HTERT RPE-1 (cell line): ENCODE data around the gene DLG4.
"Not testable (repeated sequence)": the region's sequence is repeated elsewhere in the genome, so short reads cannot be mapped to it uniquely, and the experiment has no call there.

Source experiments
- in situ Hi-C: fragments of 300-500 bp; cut with MboI; formaldehyde crosslinking; loops from 4 replicates; pipeline ENCODE4 v1.14.3; 2020; ENCODE audit warnings: low sequenced_read_pairs

Gene DLG4

DNA sequence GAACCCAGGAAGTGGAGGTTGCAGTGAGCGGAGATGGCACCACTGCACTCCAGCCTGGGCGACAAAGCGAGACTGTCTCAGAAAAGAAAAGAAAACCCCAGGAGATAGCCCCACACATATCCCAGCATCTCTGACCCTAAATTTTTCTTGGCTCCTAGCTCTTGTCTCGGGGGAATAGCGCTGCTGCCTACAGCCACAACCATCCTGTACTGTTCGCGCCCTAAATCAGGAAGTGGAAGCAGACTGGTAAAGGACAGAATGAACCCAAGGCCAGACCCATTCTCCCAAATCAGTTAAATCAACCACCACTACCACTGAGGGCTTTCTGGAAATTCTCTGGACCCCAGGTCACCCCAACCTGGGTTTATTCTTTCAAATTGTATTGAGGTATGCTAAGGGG lies 30.2 kb upstream of the DLG4 start:
- in situ Hi-C loops = no loop called here

DNA sequence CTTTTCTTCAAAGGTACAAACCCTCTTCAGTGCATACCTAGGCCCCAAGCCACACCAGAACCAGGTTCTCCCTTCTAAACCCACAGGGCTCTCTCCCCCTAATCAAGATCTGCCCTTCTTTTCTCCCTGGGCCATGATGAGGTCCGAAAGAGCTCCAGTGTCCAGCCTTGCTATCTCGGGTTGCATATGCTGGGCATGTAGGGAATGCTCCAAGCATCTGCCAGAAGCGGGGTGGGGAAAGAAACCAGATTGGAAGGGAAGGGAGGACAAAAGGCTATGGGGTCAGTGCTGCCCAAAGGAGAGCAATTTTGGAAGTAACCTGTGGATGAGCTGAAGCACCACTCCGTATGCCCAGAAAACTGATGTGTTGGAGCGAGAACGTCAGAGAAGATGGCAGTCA lies 29.6 kb upstream of the DLG4 start:
- in situ Hi-C loops = no loop called here

DNA sequence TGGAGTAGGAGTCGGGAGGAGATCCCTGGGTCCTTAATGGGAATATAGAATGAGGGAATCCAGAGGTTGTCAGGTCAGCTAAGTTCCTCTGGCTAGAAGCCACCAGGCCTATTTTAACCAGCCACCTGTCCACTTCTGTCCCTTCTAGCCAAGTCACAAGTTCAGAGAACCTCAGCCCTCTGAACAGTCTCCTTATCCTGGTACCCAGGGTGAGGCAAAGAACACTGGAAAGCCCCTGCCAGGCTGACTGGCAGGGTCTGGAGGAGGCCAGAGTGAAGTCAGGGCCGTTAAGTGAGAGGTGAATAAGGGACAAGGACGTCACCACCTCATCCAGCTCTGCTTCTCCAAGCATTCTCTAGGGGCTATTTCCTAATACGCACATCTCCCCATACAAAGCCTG lies 29.2 kb upstream of the DLG4 start:
- in situ Hi-C loops = no loop called here

DNA sequence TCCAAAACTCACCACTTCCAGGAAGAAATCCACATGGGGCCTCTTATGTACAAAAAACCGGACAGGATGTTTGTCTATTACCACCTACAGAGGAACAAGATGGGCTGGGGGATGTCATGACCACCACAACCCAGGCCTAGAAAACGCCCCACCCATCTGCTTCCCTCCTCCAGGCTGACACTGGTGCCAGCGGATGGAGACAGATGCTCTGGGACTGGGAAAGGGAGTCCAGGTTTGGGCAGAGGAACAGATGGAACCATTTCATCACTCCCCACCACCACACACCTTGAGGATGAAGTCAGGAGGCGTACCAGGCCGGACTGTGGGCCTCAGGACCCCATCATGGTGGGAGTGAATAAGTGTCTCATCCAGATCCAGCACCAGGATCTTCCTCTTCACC lies 27.1 kb upstream of the DLG4 start:
- in situ Hi-C loops = no loop called here

- in situ Hi-C loops = not testable (repeated sequence)
These were observed 24.2 kb upstream of the DLG4 start for GRCh38 chr17:7243838-7244237.

- in situ Hi-C loops = no loop called here
These were observed 23.8 kb upstream of the DLG4 start for GRCh38 chr17:7243453-7243729.

GRCh38 chr17:7242717-7243452 lies 23.2 kb upstream of the DLG4 start:
- in situ Hi-C loops = no loop called here

- in situ Hi-C loops = no loop called here
These were observed 22.4 kb upstream of the DLG4 start, which contains the start of gene GABARAP for GRCh38 chr17:7241783-7242716. TSS of gene GABARAP (minus strand) at chr17:7242449. CDS start at chr17:7242330, 119 bp downstream.

- in situ Hi-C loops = no loop called here
These were observed 21.6 kb upstream of the DLG4 start for GRCh38 chr17:7241090-7241733.

DNA sequence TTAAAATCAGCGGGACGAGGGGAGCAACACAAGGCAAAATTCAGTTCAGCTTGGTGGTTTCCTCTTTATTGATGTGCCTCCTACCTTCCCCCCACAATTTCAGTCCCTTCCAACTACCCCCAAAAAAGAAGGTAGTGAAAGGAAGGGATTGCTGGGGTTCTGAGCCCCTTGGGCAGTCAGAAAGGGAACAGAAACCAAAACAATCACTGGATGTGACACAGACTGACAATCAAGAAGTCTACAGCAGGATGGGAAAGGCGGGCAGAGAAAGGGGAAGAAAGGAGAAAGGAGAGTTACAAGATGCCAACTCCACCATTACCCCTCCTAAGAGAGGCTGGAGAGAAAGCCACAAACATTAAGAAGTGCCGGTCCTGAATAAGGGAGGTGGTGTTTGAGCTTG lies 20.7 kb upstream of the DLG4 start:
- in situ Hi-C loops = no loop called here

DNA sequence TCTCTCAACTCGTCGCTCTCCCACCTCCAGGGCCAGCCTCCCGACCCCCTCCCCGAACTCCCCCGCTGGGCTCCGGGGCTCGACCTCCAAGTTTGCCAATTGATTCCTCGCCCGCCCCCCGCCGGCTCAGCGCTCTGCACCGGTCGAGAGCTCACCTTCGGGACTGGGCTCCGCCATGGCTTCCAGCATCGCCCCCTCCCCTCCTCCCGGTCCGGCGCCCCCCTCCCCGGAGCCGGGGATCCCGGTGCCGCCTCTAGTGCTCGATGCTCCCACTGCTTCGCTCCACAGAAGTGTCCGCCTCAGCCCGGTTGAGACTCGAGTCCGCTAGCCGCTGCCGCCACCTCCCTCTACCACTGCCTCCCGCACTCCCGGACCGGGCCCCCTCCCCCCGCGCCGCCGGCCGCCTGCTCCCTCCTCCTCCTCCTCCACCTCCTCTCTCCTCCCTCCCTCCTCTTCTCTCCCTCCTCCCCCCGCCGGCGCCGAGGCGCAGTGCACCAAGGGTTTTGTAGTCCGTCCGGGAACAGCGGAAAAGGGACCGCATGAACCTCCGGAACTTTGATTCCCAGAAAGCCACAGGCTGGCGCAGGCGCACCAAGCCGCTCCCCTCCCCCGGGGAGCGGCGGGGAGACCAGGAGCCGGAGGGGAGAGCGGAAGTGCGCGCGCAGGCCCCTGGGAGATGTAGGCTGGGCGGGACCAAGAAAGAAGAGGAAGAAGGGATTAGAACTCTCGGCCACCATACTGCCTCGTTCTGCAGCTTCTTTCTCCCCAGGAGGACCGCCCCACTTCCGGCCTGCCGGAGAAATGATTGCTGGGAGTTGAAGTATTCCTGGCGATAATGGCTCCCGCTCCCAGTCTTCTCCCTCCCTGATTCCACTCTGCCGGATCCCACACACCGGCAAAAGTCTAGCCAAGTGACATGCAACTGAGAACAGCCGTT lies 19.7 kb upstream of the DLG4 start, which contains the start of gene PHF23:
Gene PHF23 (minus strand): TSS at position 367 of the 937 bp plus-strand sequence. CDS start 178 bp downstream, at position 189.
- in situ Hi-C loops = no loop called here

GRCh38 chr17:7238420-7239090 lies 18.9 kb upstream of the DLG4 start:
- in situ Hi-C loops = no loop called here

DNA sequence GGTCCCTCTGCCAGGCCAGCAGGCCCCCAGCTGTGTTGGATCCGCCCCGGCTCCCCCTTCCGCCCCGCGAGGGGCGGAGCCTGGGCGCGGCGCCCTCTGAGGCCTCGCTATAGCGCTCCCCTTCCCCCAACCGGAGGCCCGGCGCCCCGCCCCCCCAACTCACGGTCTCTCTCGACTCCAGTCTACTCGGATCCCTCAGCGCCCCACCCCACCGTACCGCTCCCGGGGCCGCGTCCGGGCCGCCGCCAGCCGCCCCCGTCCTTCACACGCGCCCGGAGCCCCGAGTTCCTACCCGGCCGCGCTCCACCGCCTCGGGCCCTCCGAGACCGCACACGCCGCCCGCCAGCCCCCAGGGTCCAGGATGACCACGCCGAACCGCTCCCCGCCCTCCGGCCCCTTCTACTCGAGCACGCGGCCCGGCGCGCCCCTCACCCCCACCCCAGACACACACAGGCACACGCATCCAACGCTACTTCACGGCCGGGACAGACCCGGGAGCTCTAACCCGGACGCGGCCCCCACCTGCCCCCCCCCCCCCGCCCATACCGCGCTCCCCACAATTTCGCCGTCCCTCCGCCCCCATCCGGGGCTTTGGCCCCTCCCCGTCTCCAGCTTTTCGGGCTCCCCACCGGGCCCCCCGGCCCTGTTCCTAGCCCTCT lies 18.3 kb upstream of the DLG4 start:
- in situ Hi-C loops = no loop called here

GRCh38 chr17:7237266-7237760 lies 17.7 kb upstream of the DLG4 start:
- in situ Hi-C loops = no loop called here

- in situ Hi-C loops = no loop called here
These were observed 17.2 kb upstream of the DLG4 start for GRCh38 chr17:7236808-7237207.

DNA sequence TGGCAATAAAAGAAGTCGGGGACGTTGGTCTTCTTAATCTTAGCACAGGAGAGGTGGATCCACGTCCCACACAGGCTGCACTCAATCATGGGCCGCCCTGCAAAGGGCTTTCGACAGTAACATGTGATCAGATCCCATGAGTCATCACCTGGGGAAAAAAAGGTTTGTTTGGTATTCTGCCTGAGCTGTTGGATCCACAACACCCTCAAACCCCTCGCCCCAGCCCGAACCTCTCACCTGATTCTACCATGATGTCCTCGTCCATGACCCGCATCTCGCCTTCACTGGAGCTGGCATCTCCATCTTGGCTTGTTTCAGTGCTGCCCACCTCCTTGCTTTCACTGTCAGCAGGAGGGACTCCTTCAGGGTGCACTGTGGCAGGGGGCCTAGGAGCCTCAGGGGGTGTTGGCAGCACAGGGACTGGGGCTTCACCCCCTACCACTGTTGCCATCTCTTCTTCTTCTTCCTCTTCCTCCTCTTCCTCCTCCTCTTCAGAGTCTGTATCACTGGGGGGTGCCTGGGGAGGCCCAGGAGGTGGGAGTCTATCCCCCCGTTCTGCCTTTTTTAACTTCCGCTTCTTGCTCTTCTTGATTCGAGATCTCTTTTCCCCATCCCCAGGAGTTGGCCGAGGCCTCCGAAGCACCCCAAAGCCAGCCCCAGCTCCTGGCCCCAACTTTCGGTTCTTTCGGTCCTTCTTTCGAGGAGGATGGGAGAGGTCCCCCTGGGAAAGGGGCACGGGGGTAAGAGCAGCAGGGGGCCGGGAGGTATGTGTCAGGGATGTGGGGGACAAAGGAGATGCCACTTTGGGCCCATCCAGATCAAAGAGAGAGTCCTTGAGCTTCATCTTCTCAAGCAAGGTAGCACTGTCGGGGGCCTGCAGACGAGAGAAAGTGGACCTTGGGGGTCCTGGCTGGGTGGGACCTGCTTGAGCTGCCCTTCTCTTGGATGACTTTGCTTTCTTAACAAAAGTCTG lies 16.3 kb upstream of the DLG4 start:
- in situ Hi-C loops = no loop called here

- in situ Hi-C loops = no loop called here
These were observed 14.7 kb upstream of the DLG4 start, which contains the start of gene DVL2 for GRCh38 chr17:7234083-7234951. TSS of gene DVL2 (minus strand) at chr17:7234517. CDS start at chr17:7234262, 255 bp downstream.
